Keratinocyte (primary cell): ENCODE measurements around the gene TWF2.

ENCODE experiments used
- EZH2 ChIP-seq: IDR thresholded peaks from one replicate; pipeline ENCODE4 v1.6.1; 2012; ENCODE audit warnings: inconsistent platforms, mild to moderate bottlenecking, low read length, moderate library complexity
- TF ChIP-seq, protein P1 (sequence below), 3 experiments: IDR thresholded peaks in 1 of 3; conservative IDR thresholded peaks in 1 of 3; optimal IDR thresholded peaks in 1 of 3; 2 replicates in 2 of 3; 3 replicates in 1 of 3; pipeline versions ENCODE3 to v1.5.1; 2011; ENCODE audit warnings: low read length in 3 of 3, mild to moderate bottlenecking in 3 of 3, moderate library complexity in 2 of 3, control low read depth in 1 of 3, inconsistent platforms in 1 of 3; ENCODE audit not compliant: insufficient read depth in 2 of 3; ENCODE audit errors: extremely low read depth in 1 of 3

DNA sequence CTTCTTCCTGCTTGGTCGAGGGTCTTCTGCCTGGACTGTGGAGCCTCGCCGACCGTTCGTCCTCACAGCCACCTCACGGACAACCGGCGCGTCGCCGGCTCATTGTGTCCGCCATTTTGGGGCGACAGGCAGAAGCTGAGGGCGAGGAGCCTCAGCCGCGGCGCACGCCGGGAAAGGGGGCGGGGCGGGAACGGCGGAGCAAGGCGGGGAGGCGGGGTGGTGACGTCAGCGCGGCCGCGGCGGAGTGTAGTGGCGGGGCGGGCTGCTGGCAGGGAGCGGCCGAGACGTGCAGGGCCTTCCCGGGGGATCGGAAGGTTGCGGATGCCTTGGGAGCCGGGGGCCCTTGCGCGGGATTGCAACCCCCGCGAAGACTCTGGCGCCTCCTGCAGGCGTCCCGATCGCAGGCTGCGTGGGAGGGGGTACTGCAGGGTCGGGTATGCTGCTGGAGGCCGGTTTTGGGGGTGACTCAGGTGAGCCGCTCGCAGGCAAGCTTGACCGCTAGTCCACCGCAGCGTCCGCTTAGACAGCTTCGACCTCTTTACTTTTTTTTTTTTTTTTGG is 39.6 kb upstream of the TWF2 start, which contains the start of gene WDR82:
- TF ChIP-seq, protein P1, sequence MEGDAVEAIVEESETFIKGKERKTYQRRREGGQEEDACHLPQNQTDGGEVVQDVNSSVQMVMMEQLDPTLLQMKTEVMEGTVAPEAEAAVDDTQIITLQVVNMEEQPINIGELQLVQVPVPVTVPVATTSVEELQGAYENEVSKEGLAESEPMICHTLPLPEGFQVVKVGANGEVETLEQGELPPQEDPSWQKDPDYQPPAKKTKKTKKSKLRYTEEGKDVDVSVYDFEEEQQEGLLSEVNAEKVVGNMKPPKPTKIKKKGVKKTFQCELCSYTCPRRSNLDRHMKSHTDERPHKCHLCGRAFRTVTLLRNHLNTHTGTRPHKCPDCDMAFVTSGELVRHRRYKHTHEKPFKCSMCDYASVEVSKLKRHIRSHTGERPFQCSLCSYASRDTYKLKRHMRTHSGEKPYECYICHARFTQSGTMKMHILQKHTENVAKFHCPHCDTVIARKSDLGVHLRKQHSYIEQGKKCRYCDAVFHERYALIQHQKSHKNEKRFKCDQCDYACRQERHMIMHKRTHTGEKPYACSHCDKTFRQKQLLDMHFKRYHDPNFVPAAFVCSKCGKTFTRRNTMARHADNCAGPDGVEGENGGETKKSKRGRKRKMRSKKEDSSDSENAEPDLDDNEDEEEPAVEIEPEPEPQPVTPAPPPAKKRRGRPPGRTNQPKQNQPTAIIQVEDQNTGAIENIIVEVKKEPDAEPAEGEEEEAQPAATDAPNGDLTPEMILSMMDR (optimal IDR thresholded peaks at IDR 0.05 in 1 of 3, IDR thresholded peaks at IDR 0.05 in 1 of 3, conservative IDR thresholded peaks at IDR 0.05 in 1 of 3; ENCODE audit: extremely low read depth in 1 of 3, insufficient read depth in 2 of 3, low read length in 3 of 3), result peak; percentile 44 to 57 (median 44)
- TF ChIP-seq EZH2, result no peak
